ENCODE results near the gene MXI1. TPM values are rescaled to one million over a fixed set of nuclear protein-coding genes. Genes with fewer than 3 reads are reported as not detected.

The MXI1 gene
- total RNA-seq: 27.6 and 30.6 TPM in 2 replicates
- long read RNA-seq, transcript MXI1-202 (6 exons, 3,470 nt): major isoform, 6 of 23 reads
- long read RNA-seq, partial matches to known transcripts: 9 of 23 reads
- long read RNA-seq, other reads (novel, unspliced or antisense): 7 of 23 reads

DNA sequence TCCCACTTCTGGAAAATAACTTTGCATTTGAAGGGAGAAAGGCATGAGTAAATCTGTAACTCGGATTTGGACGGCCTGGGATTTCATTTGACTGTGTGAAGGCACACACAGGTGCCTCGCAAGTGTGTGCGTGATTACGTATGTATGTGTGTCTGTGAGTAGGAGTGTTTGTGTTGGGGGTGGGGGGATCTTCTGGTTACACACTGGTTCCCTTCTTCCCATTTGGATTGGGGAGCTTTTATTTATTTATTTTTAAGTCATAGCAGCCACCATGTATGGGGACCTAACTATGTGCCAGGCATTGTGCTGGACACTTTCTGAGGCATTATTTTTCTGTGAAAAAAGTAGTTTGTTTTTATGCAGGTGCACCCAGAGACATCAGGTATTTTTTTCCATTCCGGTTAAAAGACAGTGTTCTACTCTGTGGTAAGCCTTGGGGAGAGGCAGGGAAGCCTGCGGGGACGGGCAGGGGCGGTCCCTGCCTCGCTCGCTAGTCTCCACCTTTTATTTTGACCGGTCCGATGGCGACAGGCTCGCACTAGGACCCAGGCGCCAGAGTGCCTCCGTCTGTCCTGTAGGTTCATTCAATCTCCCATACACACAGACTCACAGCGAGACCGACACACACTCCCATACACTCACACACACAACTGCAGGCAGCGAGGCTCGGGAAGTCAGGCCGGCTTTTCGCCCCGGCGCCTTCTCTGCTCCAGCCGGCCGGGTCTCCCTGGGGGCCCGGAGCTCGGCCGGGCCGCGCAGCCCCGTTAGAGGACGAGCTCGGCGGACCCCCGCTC is at the start of gene MXI1:
TSS of gene MXI1 (plus strand) at position 595 of the 794 bp plus-strand sequence. CDS start 204 bp downstream, outside the sequence.
- Mint-ChIP-seq H3K27ac (peak within 1 kb of the TSS; percentile 96), H3K9me3 (ENCODE audit: low read depth) (no peaks in the 10 kb centered on the region), H3K4me1 (ENCODE audit: low read depth) (peaks cover 15% of the 10 kb centered on the region), H3K27me3 (peaks cover 16% of the 10 kb centered on the region), H3K36me3 (ENCODE audit: insufficient read depth) (no peaks in the 10 kb centered on the region), H3K4me3 (ENCODE audit: low read depth) (peak within 1 kb of the TSS; percentile 98)
- no peak for TF ChIP-seq CTCF (IDR thresholded peaks at IDR 0.05; ENCODE audit: unreplicated experiment)
- peak; percentile 34 for DNase-seq (ENCODE audit: low spot score, unreplicated experiment)

DNA sequence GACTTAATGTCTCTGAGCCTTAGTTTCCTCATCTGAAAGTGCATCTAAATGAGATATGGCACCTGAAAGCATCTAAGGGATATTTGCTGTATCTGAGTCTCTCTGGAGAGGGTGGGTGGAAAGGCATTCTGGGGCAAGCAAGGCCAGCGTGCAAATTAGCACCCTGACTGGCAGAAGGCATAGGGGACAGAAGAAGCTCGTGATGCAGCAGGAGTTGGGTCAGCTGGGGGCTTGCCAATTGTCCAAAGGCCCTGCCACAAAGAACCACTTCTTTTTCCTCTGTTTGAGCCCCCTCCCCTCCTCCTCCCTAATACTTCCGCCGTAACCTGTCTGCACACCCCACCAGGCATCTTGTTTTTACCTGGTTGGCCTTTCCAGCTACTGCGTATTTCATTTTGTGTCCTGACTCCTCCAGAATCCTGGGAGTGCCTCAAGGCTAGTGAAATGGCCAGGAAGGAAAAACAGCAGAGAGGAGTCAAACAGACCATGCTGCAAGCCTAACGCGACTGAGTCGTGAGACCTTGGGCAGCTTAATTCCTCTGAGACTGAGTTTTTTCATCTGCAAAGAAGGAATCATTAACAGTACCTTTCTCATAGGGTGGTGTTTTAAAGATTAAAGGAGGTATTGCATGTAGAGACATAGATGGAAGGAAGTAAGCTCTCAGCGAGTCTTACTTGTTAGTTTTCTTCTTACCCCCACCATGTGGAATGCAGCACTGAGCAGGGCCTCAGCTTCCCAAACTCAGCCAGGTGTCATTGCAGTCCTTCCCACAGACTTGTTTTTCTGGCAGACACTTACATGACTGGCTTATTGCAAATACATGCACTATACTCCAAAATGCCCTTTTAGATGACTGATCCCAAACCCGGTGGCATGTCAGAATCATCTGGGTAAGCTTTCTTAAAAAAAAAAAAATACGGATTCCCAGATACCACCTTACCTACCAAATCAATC is 49.1 kb upstream of the MXI1 start:
- Mint-ChIP-seq H3K4me3 (ENCODE audit: low read depth) (no peak overlapping the region), H3K4me1 (ENCODE audit: low read depth) (peaks cover 7% of the 10 kb centered on the region), H3K27ac (no peak overlapping the region), H3K9me3 (ENCODE audit: low read depth) (no peaks in the 10 kb centered on the region), H3K36me3 (ENCODE audit: insufficient read depth) (no peaks in the 10 kb centered on the region), H3K27me3 (peaks cover 7% of the 10 kb centered on the region)
- no peak for TF ChIP-seq CTCF (IDR thresholded peaks at IDR 0.05; ENCODE audit: unreplicated experiment)
- DNase-seq (ENCODE audit: low spot score, unreplicated experiment): no peak

GRCh38 chr10:110160081-110160480 is 47.3 kb upstream of the MXI1 start:
- H3K27me3 Mint-ChIP-seq: peaks cover 4% of the 10 kb centered on the region
- no peak for DNase-seq (ENCODE audit: low spot score, unreplicated experiment)
- H3K9me3 Mint-ChIP-seq (ENCODE audit: low read depth): no peaks in the 10 kb centered on the region
- H3K4me3 Mint-ChIP-seq (ENCODE audit: low read depth): no peak overlapping the region
- H3K27ac Mint-ChIP-seq: no peak overlapping the region
- peaks cover 15% of the 10 kb centered on the region for H3K4me1 Mint-ChIP-seq (ENCODE audit: low read depth)
- H3K36me3 Mint-ChIP-seq (ENCODE audit: insufficient read depth): no peaks in the 10 kb centered on the region
- no peak for TF ChIP-seq CTCF (IDR thresholded peaks at IDR 0.05; ENCODE audit: unreplicated experiment)

DNA sequence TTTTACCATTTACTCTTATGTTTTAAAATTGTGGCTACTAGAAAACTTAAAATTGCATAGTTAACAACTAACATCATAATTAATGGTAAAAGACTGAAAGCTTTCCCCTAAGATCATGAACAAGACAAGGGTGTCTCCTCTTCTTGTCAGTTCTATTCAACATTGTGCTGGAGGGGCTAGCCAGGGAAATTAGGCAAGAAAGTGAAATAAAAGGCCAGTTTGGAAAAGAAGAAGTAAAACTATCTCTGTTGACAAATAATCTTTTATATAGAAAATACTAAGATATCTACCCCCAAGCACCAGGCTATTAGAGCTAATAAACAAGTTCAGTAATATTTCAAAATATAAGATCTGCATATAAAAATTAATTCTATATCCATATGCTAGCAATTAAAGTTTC is 46.9 kb upstream of the MXI1 start:
- H3K4me1 Mint-ChIP-seq (ENCODE audit: low read depth): peaks cover 15% of the 10 kb centered on the region
- H3K36me3 Mint-ChIP-seq (ENCODE audit: insufficient read depth): no peaks in the 10 kb centered on the region
- no peak overlapping the region for H3K4me3 Mint-ChIP-seq (ENCODE audit: low read depth)
- H3K9me3 Mint-ChIP-seq (ENCODE audit: low read depth): no peaks in the 10 kb centered on the region
- no peak for TF ChIP-seq CTCF (IDR thresholded peaks at IDR 0.05; ENCODE audit: unreplicated experiment)
- no peak overlapping the region for H3K27ac Mint-ChIP-seq
- no peak for DNase-seq (ENCODE audit: low spot score, unreplicated experiment)
- H3K27me3 Mint-ChIP-seq: peaks cover 4% of the 10 kb centered on the region

DNA sequence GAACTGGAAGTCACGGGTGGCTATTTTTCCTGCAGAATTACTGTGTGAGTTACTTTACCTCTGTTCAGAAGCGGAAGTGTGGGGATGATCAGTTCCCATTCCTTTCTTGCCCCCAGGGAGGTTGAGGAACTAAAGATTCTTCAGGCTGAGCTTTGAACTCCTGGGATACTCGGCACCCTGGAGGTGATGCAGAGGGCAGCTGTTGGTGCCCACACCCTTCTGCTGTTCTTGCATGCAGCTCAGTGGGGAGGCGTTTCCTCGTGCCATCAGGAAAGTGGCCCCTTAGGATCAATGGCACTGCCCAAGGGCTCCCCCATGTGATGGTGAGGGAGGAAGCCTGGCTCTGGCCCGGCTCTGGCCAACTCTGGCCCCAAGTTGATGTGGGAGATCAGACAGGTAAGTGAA is 44.7 kb upstream of the MXI1 start:
- peak overlapping the region; percentile 27 for H3K27ac Mint-ChIP-seq
- no peak for DNase-seq (ENCODE audit: low spot score, unreplicated experiment)
- peaks cover 8% of the 10 kb centered on the region for H3K27me3 Mint-ChIP-seq
- no peaks in the 10 kb centered on the region for H3K9me3 Mint-ChIP-seq (ENCODE audit: low read depth)
- H3K36me3 Mint-ChIP-seq (ENCODE audit: insufficient read depth): no peaks in the 10 kb centered on the region
- peaks cover 16% of the 10 kb centered on the region for H3K4me1 Mint-ChIP-seq (ENCODE audit: low read depth)
- no peak for TF ChIP-seq CTCF (IDR thresholded peaks at IDR 0.05; ENCODE audit: unreplicated experiment)
- H3K4me3 Mint-ChIP-seq (ENCODE audit: low read depth): no peak overlapping the region

Data from progenitor cell of endocrine pancreas (in vitro differentiated cells).